Keratinocyte (primary cell): ENCODE measurements around the gene FXYD5.

Source experiments
- EZH2 ChIP-seq: IDR thresholded peaks from one replicate; pipeline ENCODE4 v1.6.1; 2012; ENCODE audit warnings: inconsistent platforms, mild to moderate bottlenecking, low read length, moderate library complexity
- TF ChIP-seq, protein P1 (sequence below), 3 experiments: IDR thresholded peaks in 1 of 3; conservative IDR thresholded peaks in 1 of 3; optimal IDR thresholded peaks in 1 of 3; 2 replicates in 2 of 3; 3 replicates in 1 of 3; pipeline versions ENCODE3 to v1.5.1; 2011; ENCODE audit warnings: low read length in 3 of 3, mild to moderate bottlenecking in 3 of 3, moderate library complexity in 2 of 3, control low read depth in 1 of 3, inconsistent platforms in 1 of 3; ENCODE audit not compliant: insufficient read depth in 2 of 3; ENCODE audit errors: extremely low read depth in 1 of 3

GRCh38 chr19:35117116-35117515, 37.4 kb upstream of the FXYD5 start:
- TF ChIP-seq, protein P1, sequence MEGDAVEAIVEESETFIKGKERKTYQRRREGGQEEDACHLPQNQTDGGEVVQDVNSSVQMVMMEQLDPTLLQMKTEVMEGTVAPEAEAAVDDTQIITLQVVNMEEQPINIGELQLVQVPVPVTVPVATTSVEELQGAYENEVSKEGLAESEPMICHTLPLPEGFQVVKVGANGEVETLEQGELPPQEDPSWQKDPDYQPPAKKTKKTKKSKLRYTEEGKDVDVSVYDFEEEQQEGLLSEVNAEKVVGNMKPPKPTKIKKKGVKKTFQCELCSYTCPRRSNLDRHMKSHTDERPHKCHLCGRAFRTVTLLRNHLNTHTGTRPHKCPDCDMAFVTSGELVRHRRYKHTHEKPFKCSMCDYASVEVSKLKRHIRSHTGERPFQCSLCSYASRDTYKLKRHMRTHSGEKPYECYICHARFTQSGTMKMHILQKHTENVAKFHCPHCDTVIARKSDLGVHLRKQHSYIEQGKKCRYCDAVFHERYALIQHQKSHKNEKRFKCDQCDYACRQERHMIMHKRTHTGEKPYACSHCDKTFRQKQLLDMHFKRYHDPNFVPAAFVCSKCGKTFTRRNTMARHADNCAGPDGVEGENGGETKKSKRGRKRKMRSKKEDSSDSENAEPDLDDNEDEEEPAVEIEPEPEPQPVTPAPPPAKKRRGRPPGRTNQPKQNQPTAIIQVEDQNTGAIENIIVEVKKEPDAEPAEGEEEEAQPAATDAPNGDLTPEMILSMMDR (optimal IDR thresholded peaks at IDR 0.05 in 1 of 3, IDR thresholded peaks at IDR 0.05 in 1 of 3, conservative IDR thresholded peaks at IDR 0.05 in 1 of 3; ENCODE audit: extremely low read depth in 1 of 3, insufficient read depth in 2 of 3, low read length in 3 of 3): no peak
- TF ChIP-seq EZH2: no peak
